ENCODE measurements around the gene SUSD5.

Gene SUSD5

GRCh38 chr3:33218446-33219174, at the start of gene SUSD5:
Gene SUSD5 (minus strand): TSS chr3:33218810. CDS start chr3:33218797, 13 bp downstream.
- DNase-seq (ENCODE audit: low read depth): peak; percentile 58

GRCh38 chr3:33260104-33260503, 41.5 kb upstream of the SUSD5 start:
- no peak for DNase-seq (ENCODE audit: low read depth)

GRCh38 chr3:33256249-33256648, 37.6 kb upstream of the SUSD5 start:
- no peak for DNase-seq (ENCODE audit: low read depth)

- DNase-seq (ENCODE audit: low read depth): peak; percentile 36
Observed at GRCh38 chr3:33250712-33251111, 32.1 kb upstream of the SUSD5 start.

- DNase-seq (ENCODE audit: low read depth): no peak
Observed at GRCh38 chr3:33246786-33247185, 28.2 kb upstream of the SUSD5 start.

GRCh38 chr3:33240261-33240660, 21.7 kb upstream of the SUSD5 start:
- no peak for DNase-seq (ENCODE audit: low read depth)

- DNase-seq (ENCODE audit: low read depth): no peak
Observed at GRCh38 chr3:33238923-33239322, 20.3 kb upstream of the SUSD5 start.

- no peak for DNase-seq (ENCODE audit: low read depth)
Observed at GRCh38 chr3:33237439-33237838, 18.8 kb upstream of the SUSD5 start.

- DNase-seq (ENCODE audit: low read depth): peak; percentile 10
Observed at GRCh38 chr3:33236005-33236404, 17.4 kb upstream of the SUSD5 start.

- no peak for DNase-seq (ENCODE audit: low read depth)
Observed at GRCh38 chr3:33233884-33234283, 15.3 kb upstream of the SUSD5 start.

- DNase-seq (ENCODE audit: low read depth): no peak
Observed at GRCh38 chr3:33231756-33232465, 13.3 kb upstream of the SUSD5 start.

GRCh38 chr3:33229947-33230346, 11.3 kb upstream of the SUSD5 start:
- DNase-seq (ENCODE audit: low read depth): no peak

- no peak for DNase-seq (ENCODE audit: low read depth)
Observed at GRCh38 chr3:33229066-33229465, 10.5 kb upstream of the SUSD5 start.

GRCh38 chr3:33221241-33221640, 2.6 kb upstream of the SUSD5 start:
- no peak for DNase-seq (ENCODE audit: low read depth)

- DNase-seq (ENCODE audit: low read depth): no peak
Observed at GRCh38 chr3:33219175-33219487, 521 bp upstream of the SUSD5 start.

GRCh38 chr3:33217866-33218445, 654 bp downstream of the SUSD5 start:
- peak; percentile 25 for DNase-seq (ENCODE audit: low read depth)

- no peak for DNase-seq (ENCODE audit: low read depth)
Observed at GRCh38 chr3:33215739-33216138, 2.9 kb downstream of the SUSD5 start.

GRCh38 chr3:33212406-33212805, 6.2 kb downstream of the SUSD5 start:
- DNase-seq (ENCODE audit: low read depth): peak; percentile 17

- DNase-seq (ENCODE audit: low read depth): peak; percentile 97
Observed at GRCh38 chr3:33211444-33211843, 7.2 kb downstream of the SUSD5 start.

- DNase-seq (ENCODE audit: low read depth): no peak
Observed at GRCh38 chr3:33209357-33209756, 9.3 kb downstream of the SUSD5 start.

GRCh38 chr3:33202711-33203457, 15.7 kb downstream of the SUSD5 start:
- peak; percentile 73 for DNase-seq (ENCODE audit: low read depth)

GRCh38 chr3:33201195-33201594, 17.4 kb downstream of the SUSD5 start:
- no peak for DNase-seq (ENCODE audit: low read depth)

- no peak for DNase-seq (ENCODE audit: low read depth)
Observed at GRCh38 chr3:33196538-33196937, 22.1 kb downstream of the SUSD5 start.

Data from EH (cell line).